IPS DF 4.7 (cell line): ENCODE measurements around the gene SLC35F2.
"Not testable (repeated sequence)": the region's sequence is repeated elsewhere in the genome, so short reads cannot be mapped to it uniquely, and the experiment has no call there.

Experiments
- DNase-seq: peaks from one replicate; pipeline ENCODE4 v3.0.0-alpha.2; 2013; ENCODE audit warnings: low spot score; ENCODE audit errors: extremely low read depth

SLC35F2 gene

DNA sequence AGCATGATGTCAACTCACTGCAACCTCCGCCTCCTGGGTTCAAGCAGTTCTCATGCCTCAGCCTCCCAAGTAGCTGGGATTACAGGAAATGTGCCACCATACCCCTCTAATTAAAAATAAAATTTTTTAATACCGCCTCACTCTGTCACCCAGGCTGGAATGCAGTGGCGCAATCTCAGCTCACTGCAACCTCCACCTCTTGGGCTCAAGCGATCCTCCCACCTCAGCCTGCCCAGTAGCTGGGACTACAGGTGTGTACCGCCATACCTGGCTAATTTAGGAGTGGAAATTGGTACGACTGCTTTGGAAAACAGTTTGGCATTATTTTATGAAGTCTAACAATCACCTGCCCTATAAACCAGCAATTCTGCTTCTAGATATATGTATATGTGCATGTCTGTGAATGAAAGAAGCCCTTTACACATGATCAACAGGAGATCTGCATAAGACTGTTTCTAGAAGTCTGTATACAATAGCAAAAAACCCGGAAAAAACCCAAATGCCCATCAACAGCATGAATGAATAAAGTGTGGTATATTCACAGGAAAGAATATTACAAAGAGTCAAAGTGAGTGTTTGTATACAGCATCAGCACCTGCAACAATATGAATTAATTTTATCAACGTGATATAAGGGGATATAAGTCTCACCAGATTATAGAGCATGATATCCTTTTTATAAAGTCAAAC is 16.0 kb downstream of the SLC35F2 start:
- DNase-seq: no peak

GRCh38 chr11:107840129-107840484 is 18.5 kb downstream of the SLC35F2 start:
- no peak for DNase-seq

- no peak for DNase-seq
These were observed 21.7 kb downstream of the SLC35F2 start for GRCh38 chr11:107836851-107837250.

DNA sequence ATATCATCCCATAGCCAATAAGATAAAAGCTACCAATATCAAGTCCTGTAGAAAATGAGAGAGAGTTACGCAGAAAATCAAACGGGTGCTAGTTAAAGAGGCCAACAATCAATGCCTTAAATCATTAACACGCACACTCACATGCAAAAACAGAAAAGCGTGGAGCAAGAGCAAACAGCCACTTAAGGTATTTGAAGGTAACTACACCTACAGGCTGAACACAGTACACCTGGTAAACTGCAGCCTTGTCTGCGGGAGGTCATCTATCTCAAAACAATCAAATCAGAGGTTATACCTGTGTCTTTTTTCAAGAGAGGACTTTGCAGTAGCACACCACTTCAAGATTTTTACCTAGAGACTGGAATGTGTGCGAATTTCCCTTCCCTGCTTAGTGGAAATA is 23.6 kb downstream of the SLC35F2 start:
- no peak for DNase-seq

DNA sequence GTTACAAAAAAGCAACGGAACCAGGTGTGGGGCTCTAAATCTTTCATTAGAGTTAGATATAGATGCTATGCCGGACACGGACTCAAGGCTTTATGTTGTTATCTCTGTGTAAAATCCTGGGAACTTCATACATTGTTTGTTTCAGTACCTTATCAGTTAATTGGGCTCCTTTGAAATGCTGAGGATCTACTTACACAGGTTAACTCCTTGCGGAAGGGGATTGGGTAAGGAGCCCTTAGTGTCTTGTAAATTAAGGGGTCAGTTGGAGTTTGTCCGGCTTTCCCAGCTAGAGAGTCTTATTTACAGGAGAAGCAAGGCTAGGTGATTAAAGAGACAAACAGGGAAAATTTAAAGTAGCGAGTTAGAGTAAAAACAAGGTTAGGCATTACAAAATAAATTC is 24.7 kb downstream of the SLC35F2 start:
- not testable (repeated sequence) for DNase-seq

DNA sequence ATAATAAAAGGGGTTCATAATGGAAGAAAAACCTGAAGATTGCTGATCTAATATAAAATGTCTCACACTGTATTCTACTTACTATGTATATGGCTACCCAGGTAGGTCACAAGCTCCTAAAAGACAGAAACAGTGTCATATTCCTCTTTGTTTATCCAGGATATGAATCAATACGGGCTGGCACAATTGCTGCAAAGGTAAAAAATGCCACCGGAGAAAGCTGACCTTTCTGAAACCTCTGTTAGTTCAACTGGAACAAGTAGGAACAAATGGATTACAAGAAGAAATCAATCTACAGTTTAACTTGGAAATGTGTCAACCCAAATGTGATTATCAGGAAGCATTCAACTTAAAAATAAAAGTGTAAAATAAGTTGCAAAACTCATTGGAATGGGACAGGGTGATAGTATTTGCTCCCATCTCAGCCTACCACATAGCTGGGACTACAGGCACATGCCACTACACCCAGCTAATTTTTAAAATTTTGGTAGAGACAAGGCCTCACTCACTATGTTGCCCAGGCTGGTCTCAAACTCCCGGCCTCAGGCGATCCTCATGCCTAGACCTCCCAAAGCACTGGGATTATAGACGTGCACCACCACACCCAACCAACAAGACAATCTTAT is 27.6 kb downstream of the SLC35F2 start:
- no peak for DNase-seq

- DNase-seq: no peak
These were observed 31.5 kb downstream of the SLC35F2 start for GRCh38 chr11:107827041-107827440.

GRCh38 chr11:107825875-107826274 is 32.7 kb downstream of the SLC35F2 start:
- no peak for DNase-seq

DNA sequence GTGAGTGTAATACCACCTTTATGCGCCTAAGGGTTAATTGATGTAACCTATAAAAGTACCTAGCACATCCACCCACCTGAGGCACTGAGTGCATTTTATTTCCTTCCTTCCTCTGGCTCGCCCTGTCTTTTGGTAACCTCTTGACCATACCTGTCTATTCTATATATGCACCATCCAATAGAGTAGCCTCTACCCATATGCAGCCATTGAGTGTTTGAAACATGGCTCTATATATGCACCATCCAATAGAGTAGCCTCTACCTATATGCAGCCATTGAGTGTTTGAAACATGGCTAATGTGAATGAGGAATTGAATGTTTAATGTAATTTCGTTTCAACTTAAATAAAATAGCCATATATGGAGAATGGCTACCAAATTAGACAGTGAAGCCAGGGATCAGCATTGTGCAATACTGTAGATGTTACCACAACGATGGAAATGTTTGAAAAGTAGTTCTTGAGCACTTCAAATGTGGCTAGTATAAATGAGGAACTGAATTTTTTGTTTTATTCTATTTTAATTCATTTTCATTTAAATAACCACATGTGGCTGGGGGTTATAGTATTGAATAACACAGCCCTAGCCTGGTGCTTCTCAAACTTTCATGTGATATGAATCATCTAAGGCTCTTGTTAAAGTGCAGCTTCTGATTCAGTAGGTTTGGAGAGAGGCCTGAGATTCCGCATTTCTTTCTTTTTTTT is 33.8 kb downstream of the SLC35F2 start:
- no peak for DNase-seq

- DNase-seq: no peak
These were observed 37.2 kb downstream of the SLC35F2 start for GRCh38 chr11:107821199-107821927.

DNA sequence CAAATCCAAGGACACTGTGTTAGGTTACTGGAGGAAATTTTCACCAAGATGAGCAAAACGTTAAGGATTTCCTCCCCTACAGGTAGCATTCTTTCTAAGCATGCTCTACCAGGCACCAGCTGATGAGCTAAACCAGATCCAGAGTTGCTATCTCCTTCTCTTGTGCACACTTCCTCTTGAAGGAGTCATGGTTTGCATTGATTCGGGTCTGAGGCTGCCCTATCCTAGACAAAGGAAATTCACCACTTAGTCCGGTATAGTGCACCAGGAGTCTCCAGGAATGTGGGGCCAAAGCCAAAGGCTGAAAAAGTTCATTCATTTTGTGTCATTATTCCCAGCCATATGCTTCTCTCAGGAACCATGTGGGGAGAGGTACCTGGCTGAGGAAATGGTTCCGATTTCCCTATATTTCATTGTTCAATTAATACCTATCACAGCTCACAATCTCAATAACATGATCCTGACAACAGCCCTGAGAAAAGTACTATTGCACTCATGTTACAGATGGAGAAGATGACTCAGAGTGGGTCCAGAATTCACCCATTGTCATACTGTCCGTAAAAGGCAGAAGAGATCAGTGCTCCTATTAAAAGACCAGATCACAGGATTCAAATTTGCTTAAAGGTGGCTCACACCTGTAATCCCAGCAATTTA is 39.1 kb downstream of the SLC35F2 start:
- no peak for DNase-seq

GRCh38 chr11:107818491-107818890 is 40.1 kb downstream of the SLC35F2 start:
- DNase-seq: no peak

- no peak for DNase-seq
These were observed 42.6 kb downstream of the SLC35F2 start for GRCh38 chr11:107816028-107816427.

DNA sequence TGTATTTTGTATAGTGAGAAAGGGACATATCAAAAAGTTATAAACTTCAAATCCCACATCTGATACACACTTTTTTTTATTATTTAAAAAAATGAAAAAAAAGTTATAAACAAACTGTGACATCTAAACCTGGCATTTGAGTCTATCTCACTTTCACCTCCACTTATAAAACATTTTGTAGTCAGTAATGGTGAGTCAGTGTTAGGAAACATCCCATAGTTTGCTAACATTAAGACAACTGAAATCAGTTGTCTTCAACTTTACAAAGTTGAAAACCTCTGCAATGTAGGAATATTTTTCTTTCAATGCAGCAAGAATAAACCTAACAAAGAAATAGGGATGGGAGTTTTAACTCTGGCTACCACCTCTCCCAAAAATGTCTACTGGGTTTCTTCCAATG is 47.7 kb downstream of the SLC35F2 start:
- no peak for DNase-seq

DNA sequence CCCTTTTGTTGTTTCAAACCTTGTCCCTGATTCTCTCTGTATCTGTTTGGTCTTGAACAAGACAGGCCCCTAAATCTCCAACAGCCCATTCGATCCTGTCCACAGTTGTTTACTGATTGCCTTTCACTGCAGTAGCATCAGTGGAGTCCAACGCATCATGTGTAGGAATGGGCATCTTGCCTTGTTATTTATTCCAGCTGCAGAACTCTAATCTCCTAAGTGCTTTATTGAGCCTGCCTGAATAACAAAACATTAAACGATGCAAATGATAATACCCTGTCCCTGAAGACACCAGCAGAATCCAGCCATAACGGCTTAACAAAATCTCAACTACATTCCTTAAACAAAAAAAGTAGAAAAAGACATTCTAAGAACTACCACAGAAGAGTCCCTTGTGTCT is 50.1 kb downstream of the SLC35F2 start:
- DNase-seq: no peak

- DNase-seq: no peak
These were observed 53.6 kb downstream of the SLC35F2 start for GRCh38 chr11:107804971-107805370.

DNA sequence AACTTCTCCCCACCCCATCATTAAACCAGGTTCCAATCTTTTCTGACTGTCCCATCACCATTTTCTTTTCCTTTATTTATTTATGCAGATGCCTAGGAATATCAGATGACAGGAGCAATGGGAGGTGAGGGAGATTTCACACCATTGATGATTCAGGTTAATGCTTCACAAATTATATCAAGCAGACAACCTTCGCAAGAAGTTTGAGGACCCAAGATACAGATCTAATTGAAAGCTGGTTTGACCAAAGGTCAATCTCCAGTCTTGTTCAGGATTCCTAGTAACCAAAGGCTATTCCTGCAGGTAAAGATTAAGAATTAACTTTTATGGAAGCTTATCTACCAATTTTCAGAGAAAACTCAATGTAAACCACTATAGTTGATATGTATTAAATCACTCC is 54.4 kb downstream of the SLC35F2 start:
- no peak for DNase-seq

DNA sequence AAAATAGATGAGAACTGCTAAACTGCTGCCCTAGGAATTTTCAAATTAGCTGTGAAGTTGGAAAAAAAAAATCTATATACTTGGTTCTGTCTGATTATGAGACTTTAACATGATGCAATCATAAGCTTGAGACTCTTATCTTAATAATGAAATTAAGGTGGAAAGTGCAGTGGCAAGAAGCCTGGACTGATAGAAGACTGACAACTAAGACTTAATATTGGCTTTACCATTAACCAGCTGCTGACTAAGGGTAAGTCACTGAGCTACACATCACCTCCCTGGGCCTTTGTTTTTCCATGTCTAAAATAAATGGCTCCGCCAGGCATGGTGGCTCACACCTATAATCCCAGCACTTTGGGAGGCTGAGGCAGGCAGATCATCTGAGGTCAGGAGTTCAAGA is 56.9 kb downstream of the SLC35F2 start:
- no peak for DNase-seq

GRCh38 chr11:107799218-107799859 is 59.2 kb downstream of the SLC35F2 start:
- peak; percentile 16 for DNase-seq

DNA sequence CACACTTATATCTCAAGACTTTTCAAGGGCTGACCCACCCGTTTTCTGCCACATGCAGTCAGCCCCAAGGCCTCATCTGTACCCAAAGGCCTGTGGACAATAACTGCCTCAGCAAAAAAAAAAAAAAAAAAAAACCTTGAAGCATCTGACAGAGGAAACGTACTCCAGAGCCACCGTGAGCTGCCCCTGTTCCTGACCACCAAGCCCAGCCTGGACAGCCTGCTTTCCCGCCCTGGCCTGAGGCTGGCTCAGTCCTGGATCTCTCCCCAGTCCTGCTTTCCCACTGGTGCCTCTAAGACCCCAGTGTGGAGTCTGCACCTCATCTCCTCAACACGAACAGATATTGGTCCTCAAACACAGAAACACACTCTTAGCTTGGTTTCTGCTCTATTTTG is 66.5 kb downstream of the SLC35F2 start:
- no peak for DNase-seq
